Neuron (in vitro differentiated cells): ENCODE measurements around the gene FPR3.

Experiments used
- H2AFZ ChIP-seq: one replicate; pipeline ENCODE4 v1.6.1; 2013; ENCODE audit warnings: low read depth, mild to moderate bottlenecking, inconsistent platforms, low read length, moderate library complexity
- H3K27me3 ChIP-seq: one replicate; pipeline ENCODE4 v1.6.1; 2013; ENCODE audit warnings: low read length; ENCODE audit not compliant: insufficient read depth
- H3K36me3 ChIP-seq: one replicate; pipeline ENCODE4 v1.6.1; 2013; ENCODE audit warnings: low read length; ENCODE audit not compliant: insufficient read depth
- H3K4me1 ChIP-seq: one replicate; pipeline ENCODE4 v1.6.1; 2013; ENCODE audit warnings: low read length; ENCODE audit not compliant: insufficient read depth
- H3K4me3 ChIP-seq: 2 replicates; pipeline ENCODE4 v1.5.1; 2013; ENCODE audit warnings: mild to moderate bottlenecking, low read length, moderate library complexity
- H3K9me3 ChIP-seq: one replicate; pipeline ENCODE4 v1.6.1; 2013; ENCODE audit warnings: low read length

FPR3 gene

GRCh38 chr19:51794885-51795490 is at the start of gene FPR3:
Gene FPR3, plus strand, starts transcription at chr19:51795157. Its CDS starts 28,592 bp downstream, at chr19:51823749.
- Histone ChIP-seq H3K36me3 (no peaks in the 10 kb centered on the region), H3K9me3 (peaks cover 3% of the 10 kb centered on the region), H3K4me1 (no peaks in the 10 kb centered on the region), H3K4me3 (no peak within 1 kb of the TSS), H2AFZ (no peak within 1 kb of the TSS), H3K27me3 (no peaks in the 10 kb centered on the region)

GRCh38 chr19:51746731-51747130 is 48.2 kb upstream of the FPR3 start:
- no peaks in the 10 kb centered on the region for H3K36me3 ChIP-seq
- H3K4me1 ChIP-seq: no peaks in the 10 kb centered on the region
- H3K9me3 ChIP-seq: no peaks in the 10 kb centered on the region
- no peak overlapping the region for H2AFZ ChIP-seq
- no peak overlapping the region for H3K4me3 ChIP-seq
- H3K27me3 ChIP-seq: no peaks in the 10 kb centered on the region

GRCh38 chr19:51749979-51750378 is 45.0 kb upstream of the FPR3 start:
- no peak overlapping the region for H3K4me3 ChIP-seq
- H2AFZ ChIP-seq: no peak overlapping the region
- H3K4me1 ChIP-seq: no peaks in the 10 kb centered on the region
- no peaks in the 10 kb centered on the region for H3K36me3 ChIP-seq
- H3K9me3 ChIP-seq: no peaks in the 10 kb centered on the region
- H3K27me3 ChIP-seq: no peaks in the 10 kb centered on the region

GRCh38 chr19:51750400-51751094 is 44.4 kb upstream of the FPR3 start:
- no peaks in the 10 kb centered on the region for H3K9me3 ChIP-seq
- H3K27me3 ChIP-seq: no peaks in the 10 kb centered on the region
- H3K4me1 ChIP-seq: no peaks in the 10 kb centered on the region
- H2AFZ ChIP-seq: no peak overlapping the region
- no peak overlapping the region for H3K4me3 ChIP-seq
- no peaks in the 10 kb centered on the region for H3K36me3 ChIP-seq

GRCh38 chr19:51751655-51752054 is 43.3 kb upstream of the FPR3 start, which contains the start of gene FPR1:
Gene FPR1, minus strand, starts transcription at chr19:51751878. Its CDS starts 4,884 bp downstream, at chr19:51746994.
- no peaks in the 10 kb centered on the region for H3K4me1 ChIP-seq
- H2AFZ ChIP-seq: no peak within 1 kb of the TSS
- H3K36me3 ChIP-seq: no peaks in the 10 kb centered on the region
- H3K9me3 ChIP-seq: no peaks in the 10 kb centered on the region
- H3K4me3 ChIP-seq: no peak within 1 kb of the TSS
- no peaks in the 10 kb centered on the region for H3K27me3 ChIP-seq

- Histone ChIP-seq H3K36me3 (no peaks in the 10 kb centered on the region), H2AFZ (no peak overlapping the region), H3K4me1 (no peaks in the 10 kb centered on the region), H3K4me3 (no peak overlapping the region), H3K27me3 (no peaks in the 10 kb centered on the region), H3K9me3 (no peaks in the 10 kb centered on the region)
Observed at GRCh38 chr19:51754109-51754508, 40.8 kb upstream of the FPR3 start.

GRCh38 chr19:51754770-51755169 is 40.2 kb upstream of the FPR3 start:
- no peak overlapping the region for H3K4me3 ChIP-seq
- H3K4me1 ChIP-seq: no peaks in the 10 kb centered on the region
- H3K27me3 ChIP-seq: no peaks in the 10 kb centered on the region
- no peaks in the 10 kb centered on the region for H3K36me3 ChIP-seq
- no peaks in the 10 kb centered on the region for H3K9me3 ChIP-seq
- no peak overlapping the region for H2AFZ ChIP-seq

GRCh38 chr19:51755571-51755970 is 39.4 kb upstream of the FPR3 start:
- Histone ChIP-seq H3K36me3 (no peaks in the 10 kb centered on the region), H3K27me3 (no peaks in the 10 kb centered on the region), H3K4me3 (no peak overlapping the region), H3K9me3 (no peaks in the 10 kb centered on the region), H3K4me1 (no peaks in the 10 kb centered on the region), H2AFZ (no peak overlapping the region)

GRCh38 chr19:51760697-51761356 is 34.1 kb upstream of the FPR3 start, which contains the start of gene FPR2:
Gene FPR2, plus strand, starts transcription at chr19:51761180. Its CDS starts 7,479 bp downstream, at chr19:51768659.
- Histone ChIP-seq H2AFZ (no peak within 1 kb of the TSS), H3K4me1 (no peaks in the 10 kb centered on the region), H3K9me3 (no peaks in the 10 kb centered on the region), H3K27me3 (peaks cover 4% of the 10 kb centered on the region), H3K4me3 (no peak within 1 kb of the TSS), H3K36me3 (no peaks in the 10 kb centered on the region)

GRCh38 chr19:51761696-51762095 is 33.3 kb upstream of the FPR3 start:
- H3K4me3 ChIP-seq: no peak overlapping the region
- H2AFZ ChIP-seq: no peak overlapping the region
- no peaks in the 10 kb centered on the region for H3K36me3 ChIP-seq
- H3K27me3 ChIP-seq: peaks cover 4% of the 10 kb centered on the region
- H3K9me3 ChIP-seq: no peaks in the 10 kb centered on the region
- H3K4me1 ChIP-seq: no peaks in the 10 kb centered on the region

- H3K27me3 ChIP-seq: peaks cover 4% of the 10 kb centered on the region
- H2AFZ ChIP-seq: no peak overlapping the region
- H3K4me3 ChIP-seq: no peak overlapping the region
- H3K36me3 ChIP-seq: no peaks in the 10 kb centered on the region
- H3K4me1 ChIP-seq: no peaks in the 10 kb centered on the region
- no peaks in the 10 kb centered on the region for H3K9me3 ChIP-seq
Observed at GRCh38 chr19:51765086-51765485, 29.9 kb upstream of the FPR3 start.

- Histone ChIP-seq H3K4me1 (no peaks in the 10 kb centered on the region), H3K4me3 (no peak overlapping the region), H3K27me3 (peaks cover 4% of the 10 kb centered on the region), H3K9me3 (no peaks in the 10 kb centered on the region), H3K36me3 (no peaks in the 10 kb centered on the region), H2AFZ (no peak overlapping the region)
Observed at GRCh38 chr19:51766461-51766860, 28.5 kb upstream of the FPR3 start.

GRCh38 chr19:51771376-51772130 is 23.4 kb upstream of the FPR3 start:
- Histone ChIP-seq H3K4me3 (no peak overlapping the region), H3K36me3 (no peaks in the 10 kb centered on the region), H3K27me3 (no peaks in the 10 kb centered on the region)

More at GRCh38 chr19:51771376-51772130, 23.4 kb upstream of the FPR3 start:
- H3K4me1 ChIP-seq: no peaks in the 10 kb centered on the region
- no peak overlapping the region for H2AFZ ChIP-seq
- H3K9me3 ChIP-seq: no peaks in the 10 kb centered on the region
